ENCODE measurements around the gene GOLGA8Q. TPM values are rescaled to one million over a fixed set of nuclear protein-coding genes. Genes with fewer than 3 reads are reported as not detected.
"Not testable (repeated sequence)": the region's sequence is repeated elsewhere in the genome, so short reads cannot be mapped to it uniquely, and the experiment has no call there.

Gene GOLGA8Q
- 0.41 and 0.88 TPM in 2 replicates for total RNA-seq

- not testable (repeated sequence) for DNase-seq (ENCODE audit: low read depth)
These were observed at the start of gene GOLGA8Q for GRCh38 chr15:30551750-30552149. Gene GOLGA8Q, plus strand, starts transcription at chr15:30552050. Its CDS starts 28 bp downstream, at chr15:30552078.

GRCh38 chr15:30502904-30503781 lies 48.7 kb upstream of the GOLGA8Q start:
- H3K4me3 ChIP-seq (ENCODE audit: low read depth, low read length); H3K36me3 ChIP-seq (ENCODE audit: control insufficient read depth, insufficient read depth, low read length); H3K27me3 ChIP-seq (ENCODE audit: control insufficient read depth, insufficient read depth, low read length); DNase-seq (ENCODE audit: low read depth): not testable (repeated sequence)

More at GRCh38 chr15:30551750-30552149, at the start of gene GOLGA8Q:
- H3K4me3 ChIP-seq (ENCODE audit: low read depth, low read length); H3K36me3 ChIP-seq (ENCODE audit: control insufficient read depth, insufficient read depth, low read length); H3K27me3 ChIP-seq (ENCODE audit: control insufficient read depth, insufficient read depth, low read length): not testable (repeated sequence)

GRCh38 chr15:30504162-30504843 lies 47.5 kb upstream of the GOLGA8Q start:
- not testable (repeated sequence) for H3K4me3 ChIP-seq (ENCODE audit: low read depth, low read length); DNase-seq (ENCODE audit: low read depth); H3K36me3 ChIP-seq (ENCODE audit: control insufficient read depth, insufficient read depth, low read length); H3K27me3 ChIP-seq (ENCODE audit: control insufficient read depth, insufficient read depth, low read length)

GRCh38 chr15:30514545-30514944 lies 37.3 kb upstream of the GOLGA8Q start:
- not testable (repeated sequence) for DNase-seq (ENCODE audit: low read depth); H3K4me3 ChIP-seq (ENCODE audit: low read depth, low read length); H3K36me3 ChIP-seq (ENCODE audit: control insufficient read depth, insufficient read depth, low read length); H3K27me3 ChIP-seq (ENCODE audit: control insufficient read depth, insufficient read depth, low read length)

GRCh38 chr15:30523453-30524243 lies 28.2 kb upstream of the GOLGA8Q start:
- H3K27me3 ChIP-seq (ENCODE audit: control insufficient read depth, insufficient read depth, low read length); DNase-seq (ENCODE audit: low read depth); H3K4me3 ChIP-seq (ENCODE audit: low read depth, low read length): not testable (repeated sequence)

GRCh38 chr15:30525912-30526311 lies 25.9 kb upstream of the GOLGA8Q start:
- not testable (repeated sequence) for H3K4me3 ChIP-seq (ENCODE audit: low read depth, low read length)

More at GRCh38 chr15:30523453-30524243, 28.2 kb upstream of the GOLGA8Q start:
- H3K36me3 ChIP-seq (ENCODE audit: control insufficient read depth, insufficient read depth, low read length), result not testable (repeated sequence)

GRCh38 chr15:30529049-30529448 lies 22.8 kb upstream of the GOLGA8Q start:
- not testable (repeated sequence) for H3K27me3 ChIP-seq (ENCODE audit: control insufficient read depth, insufficient read depth, low read length); H3K36me3 ChIP-seq (ENCODE audit: control insufficient read depth, insufficient read depth, low read length); H3K4me3 ChIP-seq (ENCODE audit: low read depth, low read length); DNase-seq (ENCODE audit: low read depth)

More at GRCh38 chr15:30525912-30526311, 25.9 kb upstream of the GOLGA8Q start:
- not testable (repeated sequence) for H3K27me3 ChIP-seq (ENCODE audit: control insufficient read depth, insufficient read depth, low read length); H3K36me3 ChIP-seq (ENCODE audit: control insufficient read depth, insufficient read depth, low read length); DNase-seq (ENCODE audit: low read depth)

- H3K36me3 ChIP-seq (ENCODE audit: control insufficient read depth, insufficient read depth, low read length); DNase-seq (ENCODE audit: low read depth); H3K4me3 ChIP-seq (ENCODE audit: low read depth, low read length); H3K27me3 ChIP-seq (ENCODE audit: control insufficient read depth, insufficient read depth, low read length): not testable (repeated sequence)
These were observed 15.1 kb downstream of the GOLGA8Q start for GRCh38 chr15:30566949-30567348.

- not testable (repeated sequence) for H3K4me3 ChIP-seq (ENCODE audit: low read depth, low read length); H3K36me3 ChIP-seq (ENCODE audit: control insufficient read depth, insufficient read depth, low read length); H3K27me3 ChIP-seq (ENCODE audit: control insufficient read depth, insufficient read depth, low read length); DNase-seq (ENCODE audit: low read depth)
These were observed 21.2 kb downstream of the GOLGA8Q start for GRCh38 chr15:30573012-30573491.

GRCh38 chr15:30579394-30579970 lies 27.6 kb downstream of the GOLGA8Q start:
- H3K27me3 ChIP-seq (ENCODE audit: control insufficient read depth, insufficient read depth, low read length); H3K36me3 ChIP-seq (ENCODE audit: control insufficient read depth, insufficient read depth, low read length); DNase-seq (ENCODE audit: low read depth); H3K4me3 ChIP-seq (ENCODE audit: low read depth, low read length): not testable (repeated sequence)

- H3K36me3 ChIP-seq (ENCODE audit: control insufficient read depth, insufficient read depth, low read length); H3K4me3 ChIP-seq (ENCODE audit: low read depth, low read length); DNase-seq (ENCODE audit: low read depth); H3K27me3 ChIP-seq (ENCODE audit: control insufficient read depth, insufficient read depth, low read length): not testable (repeated sequence)
These were observed 28.9 kb downstream of the GOLGA8Q start for GRCh38 chr15:30580716-30581115.

- not testable (repeated sequence) for DNase-seq (ENCODE audit: low read depth); H3K36me3 ChIP-seq (ENCODE audit: control insufficient read depth, insufficient read depth, low read length); H3K27me3 ChIP-seq (ENCODE audit: control insufficient read depth, insufficient read depth, low read length); H3K4me3 ChIP-seq (ENCODE audit: low read depth, low read length)
These were observed 47.1 kb downstream of the GOLGA8Q start for GRCh38 chr15:30598953-30599352.

GRCh38 chr15:30603796-30604195 lies 51.9 kb downstream of the GOLGA8Q start, which contains the start of gene GOLGA8H:
Gene GOLGA8H, plus strand, starts transcription at chr15:30604028. Its CDS starts 98 bp downstream, at chr15:30604126.
- not testable (repeated sequence) for H3K4me3 ChIP-seq (ENCODE audit: low read depth, low read length); H3K36me3 ChIP-seq (ENCODE audit: control insufficient read depth, insufficient read depth, low read length); H3K27me3 ChIP-seq (ENCODE audit: control insufficient read depth, insufficient read depth, low read length); DNase-seq (ENCODE audit: low read depth)

Data from kidney epithelial cell (primary cell).